Vagina (tissue), 2 donors: Measurements from ENCODE around the gene ARHGEF28. TPM values are rescaled to one million over a fixed set of nuclear protein-coding genes. Genes with fewer than 3 reads are reported as not detected.

Source experiments
- DNase-seq, 2 donors: peaks; one replicate each; pipeline ENCODE4 v3.0.0-alpha.2; 2017; ENCODE audit errors: extremely low spot score in 2 of 2
- H3K27ac ChIP-seq: fragments of 200-600 bp; sonication (generic); one replicate; pipeline ENCODE4 v1.5.1; 2019
- H3K27me3 ChIP-seq: fragments of 200-600 bp; sonication (generic); one replicate; pipeline ENCODE4 v1.5.1; 2019
- H3K36me3 ChIP-seq, 2 donors: fragments of 200-600 bp; sonication (generic); one replicate each; pipeline ENCODE4 v1.5.1; 2017 to 2019
- H3K4me1 ChIP-seq: fragments of 200-600 bp; sonication (generic); one replicate; pipeline ENCODE4 v1.5.1; 2019
- H3K4me3 ChIP-seq, 2 donors: fragments of 200-600 bp; sonication (generic); 1 replicate in 1 of 2; 2 replicates in 1 of 2; pipeline ENCODE4 v1.5.1; 2016 to 2019
- H3K9me3 ChIP-seq: fragments of 200-600 bp; sonication (generic); one replicate; pipeline ENCODE4 v1.5.1; 2019
- CTCF ChIP-seq, 3 experiments: fragments of 450-650 bp in 2 of 3; fragments of 200-600 bp in 1 of 3; sonication (generic) in 1 of 3; IDR thresholded peaks; one replicate each; pipeline ENCODE4 v1.5.1; 2017 to 2019; ENCODE audit warnings: antibody characterized with exemption in 3 of 3, mild to moderate bottlenecking in 2 of 3, moderate library complexity in 2 of 3
- POLR2A ChIP-seq, 2 donors: fragments of 450-650 bp; IDR thresholded peaks; one replicate each; pipeline ENCODE4 v1.6.1; 2017; ENCODE audit warnings: antibody characterized with exemption in 2 of 2, mild to moderate bottlenecking in 2 of 2, moderate library complexity in 2 of 2
- POLR2AphosphoS5 ChIP-seq, 2 donors: sonication (generic); formaldehyde crosslinking; IDR thresholded peaks; one replicate each; pipeline ENCODE4 v1.9.0; 2017; ENCODE audit warnings: antibody characterized with exemption in 2 of 2, mild to moderate bottlenecking in 2 of 2, low read depth in 1 of 2; ENCODE audit not compliant: insufficient read depth in 1 of 2
- intact Hi-C: fragments of 100-400 bp; cut with DNase I; formaldehyde crosslinking; loops from one replicate; pipeline ENCODE4 v1.15.1; 2023
- total RNA-seq: library from RNA; depleted of rRNA; stranded (reverse); fragments of >200 nt; gene quantifications from one replicate; pipeline ENCODE4 v1.2.3, GENCODE V29; 2016

Gene ARHGEF28
- total RNA-seq, 1 donor from 2014 or later = 41.0 TPM

DNA sequence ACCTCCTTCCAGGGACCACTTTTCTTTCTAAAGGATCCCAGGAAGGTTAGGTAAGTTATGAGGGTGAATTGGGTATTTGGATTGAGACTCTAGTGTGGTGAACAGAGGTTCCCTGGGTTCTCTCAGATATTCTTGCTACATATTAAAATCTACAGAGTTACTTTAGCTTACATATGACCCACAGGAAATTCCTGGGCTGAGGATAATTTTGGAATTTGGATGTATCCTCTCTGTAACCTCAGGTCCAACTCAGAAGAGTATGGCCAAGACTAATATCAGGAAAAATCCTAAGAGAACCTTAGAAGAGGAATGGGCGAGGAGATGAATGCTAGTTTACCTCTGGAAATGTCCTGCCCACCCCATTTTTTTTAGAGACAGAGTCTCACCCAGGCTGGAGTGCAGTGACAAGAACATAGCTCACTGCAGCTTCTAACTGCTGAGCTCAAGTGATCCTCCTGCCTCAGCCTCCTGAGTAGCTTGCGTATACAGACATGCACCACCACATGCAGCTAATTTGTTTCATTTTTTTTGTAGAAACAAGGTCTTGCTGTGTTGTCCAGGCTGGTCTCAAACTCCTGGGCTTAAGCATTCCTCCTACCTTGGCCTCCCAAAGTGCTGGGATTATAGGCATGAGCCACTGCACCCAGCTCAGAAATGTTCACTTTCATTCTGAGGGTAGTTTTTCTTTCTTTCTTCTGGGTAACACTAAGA, 196.4 kb downstream of the ARHGEF28 start:
- Histone ChIP-seq H3K27ac (peak overlapping the region; percentile 34), H3K4me3 (no peak overlapping the region), H3K9me3 (no peaks in the 10 kb centered on the region), H3K36me3 (no peaks in the 10 kb centered on the region), H3K4me1 (peaks cover 65% of the 10 kb centered on the region), H3K27me3 (no peaks in the 10 kb centered on the region)
- intact Hi-C loops = no loop called here
- TF ChIP-seq CTCF (IDR thresholded peaks at IDR 0.05) = no peak
- no peak for TF ChIP-seq POLR2AphosphoS5 (IDR thresholded peaks at IDR 0.05; ENCODE audit: insufficient read depth in 1 of 2, low read depth in 1 of 2)
- TF ChIP-seq POLR2A (IDR thresholded peaks at IDR 0.05) = no peak
- no peak for DNase-seq

DNA sequence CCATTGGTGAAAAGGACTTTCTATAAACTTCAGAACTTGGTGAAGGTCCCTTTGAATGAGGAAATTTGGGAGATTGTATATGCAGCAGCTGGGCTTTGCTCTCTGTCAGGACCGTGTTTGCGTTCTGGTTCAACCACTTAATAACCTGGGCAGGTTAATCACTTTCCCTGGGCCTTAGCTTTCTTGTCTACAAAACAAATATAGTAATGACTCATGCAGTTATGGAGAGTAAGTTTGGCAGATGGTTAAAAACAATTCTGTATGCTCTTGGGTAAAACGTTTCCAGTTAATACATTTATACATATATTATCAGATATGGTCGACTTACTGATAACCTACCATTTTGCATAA, 197.0 kb downstream of the ARHGEF28 start:
- H3K4me3 ChIP-seq = no peak overlapping the region
- no peaks in the 10 kb centered on the region for H3K27me3 ChIP-seq
- peak in 1 of 2 donors; percentile 54 for TF ChIP-seq POLR2AphosphoS5 (IDR thresholded peaks at IDR 0.05; ENCODE audit: insufficient read depth in 1 of 2, low read depth in 1 of 2)
- no peak for TF ChIP-seq POLR2A (IDR thresholded peaks at IDR 0.05)
- no peaks in the 10 kb centered on the region for H3K9me3 ChIP-seq
- intact Hi-C loops = no loop called here
- no peak for DNase-seq
- no peaks in the 10 kb centered on the region for H3K36me3 ChIP-seq
- H3K27ac ChIP-seq = no peak overlapping the region
- H3K4me1 ChIP-seq = peaks cover 69% of the 10 kb centered on the region

GRCh38 chr5:73823508-73823925, 197.5 kb downstream of the ARHGEF28 start:
- H3K4me1 ChIP-seq = peaks cover 75% of the 10 kb centered on the region
- no peak for DNase-seq
- intact Hi-C loops = no loop called here
- TF ChIP-seq POLR2AphosphoS5 (IDR thresholded peaks at IDR 0.05; ENCODE audit: insufficient read depth in 1 of 2, low read depth in 1 of 2) (no peak), POLR2A (IDR thresholded peaks at IDR 0.05) (no peak), CTCF (IDR thresholded peaks at IDR 0.05) (no peak)
- no peak overlapping the region for H3K4me3 ChIP-seq
- no peak overlapping the region for H3K27ac ChIP-seq
- no peaks in the 10 kb centered on the region for H3K27me3 ChIP-seq
- no peaks in the 10 kb centered on the region for H3K36me3 ChIP-seq
- H3K9me3 ChIP-seq = no peaks in the 10 kb centered on the region

DNA sequence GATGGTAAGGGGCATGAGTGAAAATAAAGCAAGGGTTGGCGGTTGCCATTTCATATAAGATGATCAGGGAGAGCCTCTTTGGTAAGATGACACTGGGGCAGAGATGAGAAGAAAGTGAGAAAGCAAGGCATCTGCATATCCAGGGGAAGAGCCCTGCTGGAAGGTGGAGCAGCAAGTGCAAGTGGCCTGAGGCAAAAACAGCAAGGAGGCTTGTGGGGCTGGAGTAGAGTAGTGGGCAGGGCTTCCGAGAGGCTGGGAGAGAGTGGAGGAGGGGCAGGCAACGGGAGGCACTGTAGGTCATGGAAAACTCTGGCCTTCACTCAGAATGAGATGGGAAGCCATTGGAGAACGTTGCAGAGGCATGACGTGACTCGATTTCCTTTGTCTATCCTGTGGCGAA, 199.2 kb downstream of the ARHGEF28 start:
- DNase-seq = no peak
- intact Hi-C loops = no loop called here
- Histone ChIP-seq H3K4me3 (no peak overlapping the region), H3K9me3 (no peaks in the 10 kb centered on the region), H3K36me3 (no peaks in the 10 kb centered on the region), H3K4me1 (peaks cover 65% of the 10 kb centered on the region), H3K27me3 (no peaks in the 10 kb centered on the region), H3K27ac (peak overlapping the region; percentile 82)
- TF ChIP-seq POLR2AphosphoS5 (IDR thresholded peaks at IDR 0.05; ENCODE audit: insufficient read depth in 1 of 2, low read depth in 1 of 2) (no peak), POLR2A (IDR thresholded peaks at IDR 0.05) (no peak), CTCF (IDR thresholded peaks at IDR 0.05) (no peak)

DNA sequence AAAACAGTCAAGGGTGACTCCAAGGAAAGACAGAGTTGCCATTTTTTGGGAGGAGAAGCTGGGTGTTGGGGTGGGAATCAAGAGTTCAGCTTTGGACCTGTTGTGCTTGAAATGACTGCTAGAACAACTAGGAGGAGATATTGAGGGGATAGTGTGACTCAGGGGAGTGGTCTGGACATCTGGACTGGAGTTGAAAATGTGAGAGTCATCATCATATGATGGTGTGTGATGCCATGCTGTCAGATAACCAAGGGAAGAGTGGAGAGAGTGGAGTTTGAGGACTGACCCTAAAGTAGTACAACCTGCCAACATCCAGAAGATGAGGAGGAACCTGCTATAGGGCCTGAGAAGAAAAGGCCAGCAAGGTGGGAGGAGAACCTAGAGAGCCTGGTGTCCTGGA, 199.7 kb downstream of the ARHGEF28 start:
- peak overlapping the region; percentile 82 for H3K27ac ChIP-seq
- TF ChIP-seq POLR2AphosphoS5 (IDR thresholded peaks at IDR 0.05; ENCODE audit: insufficient read depth in 1 of 2, low read depth in 1 of 2) = no peak
- TF ChIP-seq CTCF (IDR thresholded peaks at IDR 0.05) = no peak
- TF ChIP-seq POLR2A (IDR thresholded peaks at IDR 0.05) = no peak
- no peaks in the 10 kb centered on the region for H3K36me3 ChIP-seq
- H3K27me3 ChIP-seq = no peaks in the 10 kb centered on the region
- DNase-seq = no peak
- H3K9me3 ChIP-seq = no peaks in the 10 kb centered on the region
- no peak overlapping the region for H3K4me3 ChIP-seq
- H3K4me1 ChIP-seq = peaks cover 65% of the 10 kb centered on the region
- intact Hi-C loops = no loop called here
